ENCODE results near the gene CARD18. TPM values are rescaled to one million over a fixed set of nuclear protein-coding genes. Genes with fewer than 3 reads are reported as not detected.

CARD18 gene, protein sequence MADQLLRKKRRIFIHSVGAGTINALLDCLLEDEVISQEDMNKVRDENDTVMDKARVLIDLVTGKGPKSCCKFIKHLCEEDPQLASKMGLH
- total RNA-seq = not detected
- long read RNA-seq, donor 1 = 0 reads
- long read RNA-seq, donor 2 = 0 reads

- no peak for DNase-seq (ENCODE audit: low spot score)
- intact Hi-C loops (cut with DNase I) = no loop called here
Measured at GRCh38 chr11:105139669-105140068, at the start of gene CARD18. CARD18 (minus strand) TSS chr11:105139769; CDS start chr11:105139726, 43 bp downstream.

GRCh38 chr11:105183987-105184386 is 44.4 kb upstream of the CARD18 start:
- intact Hi-C loops (cut with DNase I) = no loop called here

GRCh38 chr11:105183426-105183825 is 43.9 kb upstream of the CARD18 start:
- no peak for DNase-seq (ENCODE audit: low spot score)
- intact Hi-C loops (cut with DNase I) = no loop called here

More at GRCh38 chr11:105183987-105184386, 44.4 kb upstream of the CARD18 start:
- DNase-seq (ENCODE audit: low spot score) = no peak

GRCh38 chr11:105181521-105181920 is 42.0 kb upstream of the CARD18 start:
- intact Hi-C loops (cut with DNase I) = no loop called here
- DNase-seq (ENCODE audit: low spot score) = no peak

GRCh38 chr11:105181100-105181499 is 41.5 kb upstream of the CARD18 start:
- DNase-seq (ENCODE audit: low spot score) = no peak
- intact Hi-C loops (cut with DNase I) = no loop called here

DNA sequence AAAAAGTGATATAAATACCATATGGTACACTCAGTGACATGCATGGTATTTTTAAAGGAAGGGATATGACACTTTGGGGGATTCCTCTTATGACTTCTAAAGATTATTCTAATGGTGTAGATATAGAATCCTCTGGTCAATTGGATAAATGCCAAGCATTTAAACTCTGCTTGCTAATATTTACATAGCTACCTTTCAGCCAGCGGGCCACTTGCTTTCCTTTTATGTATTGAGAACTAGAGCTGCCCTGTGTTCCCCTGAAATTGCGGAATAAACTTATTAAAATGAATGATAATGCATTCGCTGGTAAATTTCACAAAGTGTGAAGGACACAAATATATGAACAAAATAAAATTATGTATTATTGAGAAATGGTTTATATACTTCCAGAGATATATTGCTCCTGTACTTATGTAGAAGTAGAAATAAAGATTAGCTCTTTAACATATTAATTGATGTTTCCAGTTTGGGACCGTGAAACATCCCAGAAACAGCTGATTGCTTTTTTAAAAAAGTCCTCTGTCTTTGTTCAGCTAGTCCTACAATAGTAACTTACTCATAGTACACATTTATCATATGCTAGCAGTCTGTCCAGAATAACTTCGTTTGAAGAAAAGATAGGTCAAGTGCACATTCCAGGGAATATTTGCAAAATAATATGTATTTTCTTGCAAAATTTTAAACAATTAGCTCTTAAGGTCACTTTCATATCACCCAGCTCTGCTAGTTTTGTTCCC is 40.1 kb upstream of the CARD18 start:
- DNase-seq (ENCODE audit: low spot score) = no peak
- intact Hi-C loops (cut with DNase I) = loop anchor here in 1 of 2 donors (10.0 kb wide), 1 partner anchor 1215 kb away; no protein-coding TSS in a partner anchor

GRCh38 chr11:105177658-105178057 is 38.1 kb upstream of the CARD18 start:
- intact Hi-C loops (cut with DNase I) = loop anchor here in 1 of 2 donors (10.0 kb wide), 1 partner anchor 1213 kb away; no protein-coding TSS in a partner anchor

GRCh38 chr11:105168457-105168856 is 28.9 kb upstream of the CARD18 start:
- DNase-seq (ENCODE audit: low spot score) = no peak
- intact Hi-C loops (cut with DNase I) = no loop called here

More at GRCh38 chr11:105177658-105178057, 38.1 kb upstream of the CARD18 start:
- DNase-seq (ENCODE audit: low spot score) = no peak

DNA sequence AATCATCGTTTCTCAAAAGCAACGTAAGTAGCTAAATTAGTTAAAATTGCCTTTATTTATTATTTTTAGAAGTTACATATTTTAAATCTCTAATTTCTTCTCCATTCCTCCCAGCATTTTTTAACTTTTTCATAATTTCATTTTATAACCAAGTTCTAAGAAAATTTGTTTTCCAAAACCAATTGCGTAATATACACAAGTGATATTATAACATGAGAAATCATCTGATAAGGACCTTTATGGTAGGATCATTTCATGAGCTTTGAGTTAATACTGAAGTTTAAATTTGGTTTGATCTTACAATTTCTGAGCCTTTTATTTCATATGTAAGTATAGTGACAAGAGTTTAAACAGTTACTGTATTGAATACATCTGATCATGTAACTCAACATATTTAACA is 27.7 kb upstream of the CARD18 start:
- intact Hi-C loops (cut with DNase I) = no loop called here
- no peak for DNase-seq (ENCODE audit: low spot score)

GRCh38 chr11:105164208-105164607 is 24.6 kb upstream of the CARD18 start:
- intact Hi-C loops (cut with DNase I) = no loop called here
- DNase-seq (ENCODE audit: low spot score) = no peak

DNA sequence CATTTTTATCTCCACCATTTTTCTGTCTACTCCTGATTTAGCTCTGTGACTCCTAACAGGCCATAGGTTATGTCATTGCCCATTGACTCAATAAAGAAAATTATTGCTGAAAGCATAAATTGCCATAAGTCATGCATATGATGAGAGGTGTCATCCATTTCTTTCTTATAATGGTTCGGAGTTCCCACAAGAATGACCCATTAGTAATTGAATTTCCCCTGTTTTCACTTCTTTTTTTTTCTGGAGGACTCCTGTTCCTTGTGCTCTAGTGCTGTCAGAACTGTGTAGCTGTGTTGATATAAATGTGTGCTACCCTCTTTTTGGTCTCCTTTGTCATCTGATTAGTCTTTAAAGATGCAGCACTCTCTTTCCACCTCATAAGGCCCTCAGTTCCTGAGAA is 22.9 kb upstream of the CARD18 start:
- intact Hi-C loops (cut with DNase I) = no loop called here
- DNase-seq (ENCODE audit: low spot score) = no peak

DNA sequence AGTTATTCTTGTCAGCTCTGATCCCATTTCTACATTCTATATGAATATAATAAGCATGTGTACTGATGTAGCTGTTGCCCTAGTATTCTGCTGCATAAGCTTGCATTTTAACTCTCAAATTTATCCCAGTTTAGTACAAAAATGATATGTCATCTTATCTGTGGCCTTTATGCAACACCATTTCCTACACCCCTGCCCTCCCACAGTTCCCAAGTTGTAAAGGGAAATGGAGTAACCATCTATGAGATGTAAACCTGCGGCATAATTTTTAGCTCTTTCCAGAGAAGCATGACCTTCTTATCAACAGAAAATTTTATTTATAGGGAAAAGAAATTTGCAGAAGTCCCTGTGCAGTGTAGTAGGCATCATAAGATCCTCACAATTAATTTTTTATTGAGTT is 18.9 kb upstream of the CARD18 start:
- no peak for DNase-seq (ENCODE audit: low spot score)
- intact Hi-C loops (cut with DNase I) = no loop called here

DNA sequence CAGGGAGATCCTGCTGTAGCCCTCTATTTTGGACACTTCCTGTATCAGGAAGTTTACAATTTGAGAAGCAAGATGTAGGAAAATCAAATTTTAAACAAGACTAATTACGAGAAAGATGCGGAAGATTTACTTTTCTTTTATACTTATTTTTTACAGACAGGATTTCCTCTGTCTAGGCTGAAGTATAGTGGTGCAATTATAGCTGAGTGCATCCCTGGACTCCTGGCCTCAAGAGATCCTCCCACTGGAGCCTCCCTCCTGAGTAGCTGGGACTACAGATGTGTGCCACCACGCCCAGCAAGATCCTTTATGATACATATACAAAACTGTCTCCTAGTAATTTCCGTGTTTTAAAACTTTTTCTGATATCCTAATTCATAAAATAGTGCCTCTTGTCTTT is 17.2 kb upstream of the CARD18 start:
- intact Hi-C loops (cut with DNase I) = no loop called here
- DNase-seq (ENCODE audit: low spot score) = no peak

GRCh38 chr11:105156231-105156630 is 16.7 kb upstream of the CARD18 start:
- DNase-seq (ENCODE audit: low spot score) = no peak
- intact Hi-C loops (cut with DNase I) = no loop called here

GRCh38 chr11:105155679-105156078 is 16.1 kb upstream of the CARD18 start:
- intact Hi-C loops (cut with DNase I) = no loop called here
- no peak for DNase-seq (ENCODE audit: low spot score)

DNA sequence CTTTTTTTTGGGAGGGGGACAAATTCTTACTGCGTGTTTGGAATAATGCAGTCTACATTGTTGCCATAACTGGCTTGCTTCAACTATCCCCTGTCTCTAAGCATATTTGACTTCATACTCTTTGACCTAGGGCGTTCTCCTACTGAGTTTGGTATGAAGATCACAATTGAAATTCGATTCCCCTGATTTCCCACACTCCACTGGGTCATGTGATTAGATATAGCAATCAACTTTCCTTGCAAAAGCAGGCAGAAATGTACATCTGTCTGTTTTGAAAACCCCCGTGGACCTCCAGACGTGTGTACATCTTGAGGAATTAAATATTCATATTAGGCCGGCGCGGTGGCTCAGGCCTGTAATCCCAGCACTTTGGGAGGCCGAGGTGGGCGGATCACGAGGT is 13.8 kb upstream of the CARD18 start:
- intact Hi-C loops (cut with DNase I) = no loop called here
- no peak for DNase-seq (ENCODE audit: low spot score)

DNA sequence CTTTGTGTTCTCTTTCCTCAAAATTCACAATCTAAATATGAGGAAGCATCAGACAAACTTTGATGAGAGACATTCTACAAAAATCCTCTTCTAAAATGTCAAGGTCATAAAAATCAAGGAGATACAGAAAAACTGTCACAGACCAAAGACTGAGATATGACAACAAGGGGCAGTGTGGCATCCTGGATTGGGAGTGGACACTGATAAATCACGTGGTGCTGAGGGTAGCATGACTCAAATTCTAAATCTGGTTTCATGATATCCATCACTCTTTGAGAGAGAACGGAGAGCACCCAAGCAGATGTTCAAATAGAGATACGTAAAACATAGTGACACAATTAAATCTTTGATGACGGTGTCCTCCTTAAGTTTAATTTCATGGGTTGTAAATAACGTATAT is 13.0 kb upstream of the CARD18 start:
- no peak for DNase-seq (ENCODE audit: low spot score)
- intact Hi-C loops (cut with DNase I) = no loop called here

- DNase-seq (ENCODE audit: low spot score) = no peak
- intact Hi-C loops (cut with DNase I) = no loop called here
Measured at GRCh38 chr11:105152021-105152512, 12.5 kb upstream of the CARD18 start.

DNA sequence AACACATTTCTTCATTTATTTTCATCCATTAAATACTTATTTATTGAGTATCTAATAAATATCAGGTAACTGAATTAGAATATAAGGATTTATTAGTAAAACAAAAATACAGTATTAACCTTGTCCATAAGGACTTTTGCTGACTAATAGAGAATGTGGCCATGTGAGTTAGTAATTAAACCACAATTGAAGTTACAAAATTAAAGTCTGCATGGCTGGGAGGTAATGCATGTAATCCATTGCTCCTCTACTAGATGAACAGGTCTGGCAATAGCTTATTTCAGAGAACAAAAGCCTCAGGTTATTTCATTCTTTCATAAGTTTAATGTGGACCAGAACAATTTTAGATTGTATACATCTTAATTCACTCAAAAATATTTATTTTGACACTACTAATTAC is 9.9 kb upstream of the CARD18 start:
- intact Hi-C loops (cut with DNase I) = no loop called here

GRCh38 chr11:105148241-105148640 is 8.7 kb upstream of the CARD18 start:
- no peak for DNase-seq (ENCODE audit: low spot score)
- intact Hi-C loops (cut with DNase I) = no loop called here

More for the DNA sequence above, 9.9 kb upstream of the CARD18 start:
- DNase-seq (ENCODE audit: low spot score) = no peak

GRCh38 chr11:105144887-105145286 is 5.3 kb upstream of the CARD18 start:
- intact Hi-C loops (cut with DNase I) = no loop called here
- no peak for DNase-seq (ENCODE audit: low spot score)
